Right lobe of liver (tissue), 6 donors: ENCODE measurements around the gene INTS3. TPM values are rescaled to one million over a fixed set of nuclear protein-coding genes. Genes with fewer than 3 reads are reported as not detected.
"Not testable (repeated sequence)": the region's sequence is repeated elsewhere in the genome, so short reads cannot be mapped to it uniquely, and the experiment has no call there.

Experiments used
- ATAC-seq, 4 donors: fragments of 200-7000 bp; cut with Tn5 transposase; one replicate each; pipeline ENCODE4 v1.9.1; 2020; ENCODE audit warnings: mild to moderate bottlenecking in 4 of 4, moderate library complexity in 4 of 4
- DNase-seq, 3 donors: peaks; one replicate each; pipeline ENCODE4 v3.0.0-alpha.2; 2020
- H3K27ac ChIP-seq, 3 donors: fragments of 200-600 bp; one replicate each; pipeline ENCODE4 v1.8.0; 2022
- H3K27me3 ChIP-seq, 2 donors: fragments of 200-600 bp; one replicate each; pipeline ENCODE4 v1.8.0; 2022
- H3K36me3 ChIP-seq, 4 donors: fragments of 200-600 bp; sonication (generic) in 1 of 4; one replicate each; pipeline versions ENCODE4 v1.5.1 to v1.8.0; 2017 to 2022; ENCODE audit warnings: control low read depth in 1 of 4
- H3K4me1 ChIP-seq, 4 donors: fragments of 200-600 bp; sonication (generic) in 1 of 4; one replicate each; pipeline versions ENCODE4 v1.5.1 to v1.8.0; 2017 to 2022; ENCODE audit warnings: control low read depth in 1 of 4
- H3K4me3 ChIP-seq, 3 donors: fragments of 200-600 bp; one replicate each; pipeline ENCODE4 v1.8.0; 2022
- H3K9me3 ChIP-seq, 4 donors: fragments of 200-600 bp; sonication (generic) in 1 of 4; one replicate each; pipeline versions ENCODE4 v1.5.1 to v1.8.0; 2017 to 2022; ENCODE audit warnings: control low read depth in 1 of 4
- CTCF ChIP-seq, 4 donors: fragments of 200-600 bp in 3 of 4; fragments of 450-650 bp in 1 of 4; IDR thresholded peaks; one replicate each; pipeline versions ENCODE4 v1.5.1 to v1.8.0; 2016 to 2022; ENCODE audit warnings: antibody characterized with exemption in 4 of 4, mild to moderate bottlenecking in 2 of 4
- POLR2A ChIP-seq: fragments of 450-650 bp; IDR thresholded peaks from one replicate; pipeline ENCODE4 v1.6.1; 2017; ENCODE audit warnings: antibody characterized with exemption, mild to moderate bottlenecking
- WGBS: methylation state at CpG from one replicate; pipeline ENCODE4 v1.1.6; 2018; ENCODE audit warnings: low coverage, low lambda C conversion rate; ENCODE audit not compliant: insufficient coverage; ENCODE audit errors: missing lambda C conversion rate; 5-methylcytosine and 5-hydroxymethylcytosine counted together
- intact Hi-C, 2 donors: fragments of 100-400 bp; cut with DNase I; formaldehyde crosslinking; loops; one replicate each; pipeline versions ENCODE4 v1.11.2 to v1.14.1; 2022
- total RNA-seq, 6 experiments: library from RNA; depleted of rRNA in 2 of 6; stranded (reverse); fragments of >200 nt in 2 of 6; fragmentation: NEBNext Ultra II Directional in 3 of 6; extraction: Animal tissue kit (Norgen Biotek cat#: 25700) in 3 of 6; gene quantifications; one replicate each; pipeline versions ENCODE4 v1.1.0 to v1.2.4, GENCODE V29; 2016 to 2023
- donor health status: DM: no; HTN: yes; CAD: no.
- donor health status: DM: no; HTN: no; CAD: no.
- donor health status: DM: no; HTN: no; CAD: no.
- donor health status: DM: no; HTN: yes; CAD: no.
- donor health status: DM: no; HTN: yes; CAD: no.

The INTS3 gene
- total RNA-seq, 6 experiments from 2014 or later: 16.5 to 29.1 (median 22.6) TPM

GRCh38 chr1:153754266-153754665 is 26.4 kb downstream of the INTS3 start:
- Histone ChIP-seq H3K27ac (no peak overlapping the region), H3K27me3 (no peaks in the 10 kb centered on the region), H3K4me3 (no peak overlapping the region), H3K36me3 (peaks cover 0 to 80% (median 14%) of the 10 kb centered on the region in 4 donors), H3K4me1 (peaks cover 0 to 11% (median 0%) of the 10 kb centered on the region in 4 donors), H3K9me3 (no peaks in the 10 kb centered on the region)
- intact Hi-C loops: loop anchor here in 1 of 2 donors (10.0 kb wide), 1 partner anchor 69 kb away; no protein-coding TSS in a partner anchor
- ATAC-seq (no peak), DNase-seq (no peak)
- TF ChIP-seq CTCF (IDR thresholded peaks at IDR 0.05) (no peak), POLR2A (no peak)
- WGBS: 83% methylated on average over 2 of the region's 2 CpGs

GRCh38 chr1:153760440-153760839 is 32.6 kb downstream of the INTS3 start:
- peaks cover 0 to 71% (median 17%) of the 10 kb centered on the region in 4 donors for H3K36me3 ChIP-seq
- no peaks in the 10 kb centered on the region for H3K9me3 ChIP-seq
- TF ChIP-seq CTCF (IDR thresholded peaks at IDR 0.05) (no peak), POLR2A (no peak)
- H3K4me3 ChIP-seq: no peak overlapping the region
- intact Hi-C loops: no loop called here
- DNase-seq (no peak), ATAC-seq (no peak)
- WGBS: 100% methylated on average over 4 of the region's 4 CpGs
- H3K27me3 ChIP-seq: no peaks in the 10 kb centered on the region
- H3K4me1 ChIP-seq: peaks cover 0 to 3% (median 0%) of the 10 kb centered on the region in 4 donors
- H3K27ac ChIP-seq: no peak overlapping the region

DNA sequence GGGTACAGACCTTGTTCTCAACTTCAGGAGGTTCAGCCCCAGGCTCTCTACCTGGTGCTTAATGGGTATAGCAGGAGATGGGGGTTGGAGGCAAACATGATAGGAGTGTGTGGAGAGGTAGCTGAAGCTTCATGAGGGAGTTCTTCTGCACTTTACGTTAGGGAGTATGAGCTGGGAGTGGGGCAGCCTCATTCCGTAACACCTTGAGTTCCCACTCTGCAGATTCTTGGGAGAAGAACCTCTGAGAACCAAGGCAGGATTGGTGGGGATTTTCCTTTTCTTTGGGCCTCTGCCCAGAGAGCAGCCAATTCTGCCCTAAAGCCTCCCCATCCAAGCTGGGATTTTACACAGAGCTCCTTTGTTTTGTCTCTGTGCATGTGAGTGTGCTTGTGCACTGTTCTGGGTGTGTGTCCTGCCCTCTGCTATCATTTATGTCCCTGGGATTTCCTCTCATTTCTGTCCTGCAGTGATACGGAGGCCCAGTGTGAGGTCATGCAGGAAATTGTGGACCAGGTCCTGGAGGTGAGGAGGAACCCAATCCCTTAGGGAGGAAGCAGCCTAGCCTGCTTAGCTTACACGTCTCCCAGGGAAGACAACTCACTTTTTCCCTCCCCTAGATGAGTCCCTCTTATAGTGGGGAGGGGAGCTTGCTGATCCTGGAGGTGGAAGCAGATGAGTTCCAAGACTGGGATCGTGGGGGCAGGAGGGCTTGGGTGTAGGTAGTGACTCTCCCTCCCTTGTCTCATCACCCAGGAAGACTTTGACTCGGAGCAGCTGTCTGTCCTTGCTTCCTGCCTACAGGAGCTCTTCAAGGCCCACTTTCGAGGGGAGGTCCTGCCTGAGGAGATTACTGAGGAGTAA is 35.7 kb downstream of the INTS3 start:
- ATAC-seq (peak; percentile 16 to 57 (median 34)), DNase-seq (peak in 1 of 3 donors; percentile 35)
- H3K9me3 ChIP-seq: no peaks in the 10 kb centered on the region
- TF ChIP-seq CTCF (IDR thresholded peaks at IDR 0.05) (no peak), POLR2A (no peak)
- no peaks in the 10 kb centered on the region for H3K27me3 ChIP-seq
- intact Hi-C loops: no loop called here
- H3K4me3 ChIP-seq: no peak overlapping the region
- peaks cover 0 to 54% (median 12%) of the 10 kb centered on the region in 4 donors for H3K36me3 ChIP-seq
- H3K27ac ChIP-seq: peak overlapping the region in 2 of 3 donors; percentile 12 to 44
- H3K4me1 ChIP-seq: peaks cover under 1 to 25% (median 13%) of the 10 kb centered on the region in 4 donors
- 55% methylated on average over 2 of the region's 7 CpGs for WGBS

GRCh38 chr1:153764310-153764709 is 36.5 kb downstream of the INTS3 start:
- H3K4me3 ChIP-seq: no peak overlapping the region
- peak overlapping the region in 2 of 3 donors; percentile 12 to 44 for H3K27ac ChIP-seq
- peaks cover 0 to 51% (median 9%) of the 10 kb centered on the region in 4 donors for H3K36me3 ChIP-seq
- peaks cover 3 to 32% (median 19%) of the 10 kb centered on the region in 4 donors for H3K4me1 ChIP-seq
- no peaks in the 10 kb centered on the region for H3K9me3 ChIP-seq
- TF ChIP-seq CTCF (IDR thresholded peaks at IDR 0.05) (no peak), POLR2A (no peak)
- DNase-seq: peak in 1 of 3 donors; percentile 15
- no peak for ATAC-seq
- H3K27me3 ChIP-seq: no peaks in the 10 kb centered on the region
- WGBS: 73% methylated on average over 3 of the region's 5 CpGs
- intact Hi-C loops: no loop called here

- Histone ChIP-seq H3K27ac (peak overlapping the region in 2 of 3 donors; percentile 42 to 92), H3K4me1 (peaks cover 3 to 36% (median 23%) of the 10 kb centered on the region in 4 donors), H3K36me3 (peaks cover 0 to 50% (median 8%) of the 10 kb centered on the region in 4 donors)
- H3K9me3 ChIP-seq, H3K27me3 ChIP-seq, ATAC-seq, intact Hi-C loops, H3K4me3 ChIP-seq: not testable (repeated sequence)
- DNase-seq: peak in 1 of 3 donors; percentile 60
- WGBS: 37% methylated on average over 7 of the region's 10 CpGs
These were observed 38.8 kb downstream of the INTS3 start for GRCh38 chr1:153766663-153767062.
